NCI-H2081 (cell line): ENCODE data around the gene LRRFIP1.

Source experiments
- DNase-seq, 2 experiments: peaks; one replicate each; lab custom pipeline; 2025; lab: John Stamatoyannopoulos, UW

LRRFIP1 gene

DNA sequence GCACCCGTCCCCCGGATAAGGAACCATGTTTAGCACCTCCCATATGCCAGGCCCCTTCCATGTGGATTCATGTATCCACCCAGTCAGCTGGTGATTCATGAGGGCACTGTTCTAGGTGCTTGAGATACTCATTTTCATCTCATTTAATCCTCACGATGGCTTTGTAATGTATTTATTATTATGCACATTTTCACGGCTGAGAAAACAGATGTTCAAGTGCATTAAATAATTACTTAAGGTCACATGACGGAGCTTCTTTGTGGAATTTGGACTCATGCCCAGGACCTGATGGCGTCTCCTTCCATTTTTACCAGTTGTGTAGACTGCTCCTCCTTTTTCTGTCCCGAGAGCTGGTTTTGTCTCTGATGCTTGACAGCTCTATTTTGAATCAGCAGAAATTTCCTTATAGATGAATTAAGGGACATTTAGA lies 99.0 kb downstream of the LRRFIP1 start:
- peak; percentile 88 to 97 for DNase-seq

DNA sequence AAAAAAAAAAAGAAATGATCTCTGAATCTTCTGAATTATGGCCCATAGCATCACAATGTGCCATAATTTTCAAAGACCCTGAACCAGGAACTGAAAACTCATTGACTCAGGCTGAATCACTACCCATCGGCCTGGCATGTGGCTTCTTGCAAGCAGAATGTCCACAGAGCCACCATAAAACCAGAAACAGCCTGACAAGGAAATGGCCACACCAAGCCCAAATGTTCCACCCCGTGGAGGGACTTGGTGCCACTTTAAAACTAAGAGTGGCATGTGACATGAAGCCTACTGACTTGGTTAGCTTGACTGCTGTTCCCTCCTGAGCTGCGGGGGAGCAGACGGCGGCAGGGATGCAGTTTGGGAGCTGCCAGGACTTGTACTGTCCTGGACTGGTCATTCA lies 100.0 kb downstream of the LRRFIP1 start:
- DNase-seq = no peak

GRCh38 chr2:237729681-237730475 lies 102.5 kb downstream of the LRRFIP1 start:
- DNase-seq = no peak

DNA sequence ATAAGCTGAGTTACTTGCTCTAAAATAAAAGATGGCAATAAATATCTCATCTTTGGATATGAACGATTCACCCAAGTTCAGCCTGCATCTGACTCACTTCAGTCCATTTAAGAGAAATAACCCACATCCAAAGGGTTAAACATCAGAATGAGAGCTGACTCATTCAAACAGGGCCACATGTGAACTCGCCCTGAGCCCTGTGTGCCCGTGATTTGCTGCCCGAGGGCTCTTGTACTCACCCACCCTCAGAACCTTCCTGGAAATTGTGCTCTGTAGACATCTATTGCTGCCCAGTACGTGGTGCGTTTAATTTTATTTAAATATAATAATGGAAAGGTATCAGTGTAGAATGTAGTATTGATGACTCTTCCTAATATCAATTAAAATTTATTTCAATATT lies 104.3 kb downstream of the LRRFIP1 start:
- DNase-seq = peak; percentile 25 to 57

DNA sequence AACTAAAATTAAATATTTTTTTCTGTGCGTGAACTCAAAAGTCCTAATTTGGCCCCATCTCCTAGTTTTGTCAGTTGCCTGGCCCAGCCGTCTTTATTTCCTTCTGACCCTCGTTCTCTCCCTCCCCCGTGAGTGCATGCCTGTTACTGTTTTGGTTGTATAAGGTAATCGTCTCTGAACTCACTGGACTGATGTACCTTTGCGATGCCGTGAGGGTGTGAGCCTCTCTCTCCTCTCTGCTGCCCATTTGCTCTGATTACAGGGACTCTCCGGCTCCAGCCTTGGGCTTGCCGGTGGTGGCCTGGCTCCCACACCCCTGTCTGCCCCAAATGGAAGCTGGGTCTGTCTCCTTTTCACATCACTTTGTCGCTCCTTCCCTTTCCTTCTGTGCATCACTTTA lies 104.7 kb downstream of the LRRFIP1 start:
- DNase-seq = peak in 1 of 2 experiments; percentile 37

DNA sequence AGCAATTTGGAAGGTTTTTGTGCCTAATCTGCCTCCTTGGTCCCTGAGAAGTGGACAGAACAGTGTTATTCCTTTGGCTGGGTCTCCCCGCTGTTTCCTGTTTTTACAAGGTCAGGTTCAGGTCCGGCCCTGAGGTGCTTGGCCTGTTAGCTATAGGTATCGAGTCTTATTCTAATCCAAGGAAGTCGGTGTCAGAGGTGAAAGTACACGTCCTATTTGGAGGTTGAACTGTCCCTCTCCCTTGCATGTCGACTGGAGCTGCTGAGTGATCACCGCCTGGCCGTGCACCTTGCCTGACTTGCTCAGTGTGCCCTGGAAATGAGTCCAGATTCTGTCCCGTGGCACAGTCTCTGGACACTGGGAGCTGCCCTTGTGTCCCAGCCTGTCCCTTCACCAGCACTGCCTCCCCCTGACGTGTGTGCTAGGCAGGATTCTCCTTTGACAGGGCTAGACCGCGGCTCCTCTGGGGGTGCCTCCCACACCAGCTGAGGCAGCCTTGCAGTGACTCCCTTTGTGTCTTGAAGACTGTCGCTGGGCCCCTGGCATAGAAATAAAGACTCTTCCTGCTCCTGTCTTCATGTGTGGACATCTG lies 105.5 kb downstream of the LRRFIP1 start:
- DNase-seq = peak; percentile 12 to 38

DNA sequence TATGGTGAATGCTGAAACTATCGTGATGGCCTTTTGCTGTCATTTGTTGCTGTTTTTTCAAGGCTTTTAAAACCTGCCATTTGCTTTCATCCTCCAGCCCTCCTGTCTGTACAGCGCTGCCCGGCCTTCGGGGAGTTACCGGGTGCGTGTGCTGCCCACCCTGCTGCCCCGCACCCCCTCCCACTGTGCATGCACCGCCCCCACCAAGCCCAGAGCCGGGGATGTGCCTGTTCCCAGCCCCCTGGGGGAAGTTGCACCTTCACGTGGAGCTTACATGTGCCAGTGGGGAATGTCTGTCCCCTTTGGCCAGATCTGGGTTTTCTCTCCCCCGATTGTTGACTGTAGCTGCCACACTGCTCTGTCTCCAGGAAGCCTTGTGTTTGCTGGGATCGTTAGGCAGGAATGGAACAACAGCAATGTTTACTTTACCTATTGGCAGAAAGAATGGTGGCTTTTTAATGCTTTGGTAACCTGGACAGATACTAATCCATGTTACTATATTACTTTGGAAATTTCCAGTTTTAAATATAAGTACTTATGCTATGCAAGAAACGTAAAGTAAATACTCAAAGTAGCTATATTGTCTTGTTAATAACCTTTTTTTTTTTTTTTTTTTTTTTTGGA lies 106.4 kb downstream of the LRRFIP1 start:
- peak; percentile 90 to 97 for DNase-seq

GRCh38 chr2:237734905-237735623 lies 107.7 kb downstream of the LRRFIP1 start:
- peak in 1 of 2 experiments; percentile 13 for DNase-seq

- no peak for DNase-seq
These were observed 108.4 kb downstream of the LRRFIP1 start for GRCh38 chr2:237735798-237736197.

- DNase-seq = no peak
These were observed 109.4 kb downstream of the LRRFIP1 start for GRCh38 chr2:237736783-237737182.

DNA sequence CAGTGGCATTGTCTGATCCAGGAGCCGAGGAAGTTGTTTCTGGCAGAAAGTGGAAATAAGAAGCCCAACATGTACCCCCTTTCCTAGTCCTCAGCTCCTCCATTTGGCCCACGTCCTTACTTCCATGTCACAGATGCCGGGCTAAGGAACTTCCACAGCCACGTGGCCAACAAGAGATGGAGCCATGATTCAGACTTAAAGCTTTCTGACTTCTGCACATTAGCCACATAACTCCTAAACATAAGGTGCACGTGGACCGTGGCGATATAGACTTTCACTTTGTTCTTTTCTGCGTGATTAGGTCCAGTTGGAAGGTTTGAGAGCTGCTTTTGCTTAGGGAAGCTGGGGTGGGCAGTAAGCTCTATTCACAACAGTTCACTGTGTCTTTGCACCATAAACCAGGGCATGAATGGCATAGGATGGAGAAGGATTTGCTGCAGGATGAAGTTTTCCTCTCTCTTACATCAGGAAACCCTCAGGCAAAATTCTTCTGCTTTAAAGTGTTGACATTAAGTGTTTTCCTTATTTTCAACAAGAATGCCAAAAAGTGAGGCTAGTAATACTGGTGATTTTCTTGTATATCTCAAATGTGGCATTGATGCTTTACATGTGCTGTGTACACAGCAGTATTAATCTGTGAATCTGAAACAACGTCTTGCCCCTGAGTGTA lies 109.9 kb downstream of the LRRFIP1 start:
- no peak for DNase-seq

DNA sequence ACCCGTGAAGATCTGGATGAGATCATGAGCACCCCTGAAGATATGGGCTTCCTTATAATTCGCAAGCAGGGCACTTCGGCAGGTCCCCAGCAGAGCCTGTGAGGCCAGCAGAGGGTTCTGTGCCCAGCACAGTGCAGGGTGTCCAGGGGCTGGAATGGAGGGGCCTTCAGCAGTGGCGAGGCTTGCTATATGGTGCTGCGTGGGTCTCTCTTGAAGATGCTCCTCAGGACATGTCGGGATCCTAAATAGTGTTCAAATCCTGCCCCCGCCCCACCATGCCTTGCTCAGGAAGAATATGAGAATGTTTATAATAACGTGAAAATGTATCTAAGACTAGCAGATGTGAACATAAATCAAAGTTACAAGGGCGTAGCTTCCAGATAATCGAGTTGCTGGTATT lies 110.9 kb downstream of the LRRFIP1 start:
- DNase-seq = no peak

DNA sequence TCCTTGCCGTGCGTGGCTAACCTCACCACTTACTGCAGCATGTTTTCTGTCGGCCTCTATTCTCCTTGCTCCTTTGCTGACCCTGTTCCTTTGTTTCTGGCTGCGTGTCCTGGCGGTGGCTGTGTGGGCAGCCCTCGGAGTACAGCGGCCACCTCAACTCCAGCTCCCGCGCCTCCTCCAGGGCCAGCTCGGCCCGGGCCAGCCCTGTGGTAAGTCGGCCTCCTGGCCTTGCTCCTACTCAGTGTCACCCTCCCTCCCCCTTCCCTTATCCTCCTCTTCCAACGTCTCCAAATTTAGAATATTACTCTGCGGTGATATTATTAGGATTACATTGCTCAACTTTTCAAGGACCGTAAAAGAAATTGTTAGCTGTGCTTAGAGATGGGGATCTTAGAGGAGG lies 111.7 kb downstream of the LRRFIP1 start:
- no peak for DNase-seq

DNA sequence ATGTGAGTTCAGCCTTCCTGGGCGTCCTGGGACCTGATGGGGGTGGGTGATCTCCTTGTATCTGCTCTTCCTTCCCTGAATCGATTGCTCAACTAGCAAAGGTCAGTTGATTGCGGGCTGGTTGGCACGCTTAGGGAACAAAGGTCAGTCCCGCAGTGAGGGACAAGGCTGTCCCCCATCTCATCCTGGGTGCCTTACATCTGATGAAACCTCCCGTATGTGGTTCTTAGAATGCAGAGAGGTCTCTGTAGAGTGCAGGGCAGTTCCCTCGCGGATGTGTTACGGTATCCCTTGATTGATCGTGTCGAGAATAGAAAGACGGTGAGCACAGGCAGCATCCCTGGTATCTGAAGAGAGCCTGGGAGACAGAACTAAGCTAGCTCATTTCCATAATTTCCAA lies 114.8 kb downstream of the LRRFIP1 start:
- DNase-seq = no peak

- no peak for DNase-seq
These were observed 115.2 kb downstream of the LRRFIP1 start for GRCh38 chr2:237742614-237743013.

GRCh38 chr2:237743024-237743423 lies 115.6 kb downstream of the LRRFIP1 start:
- DNase-seq = no peak

DNA sequence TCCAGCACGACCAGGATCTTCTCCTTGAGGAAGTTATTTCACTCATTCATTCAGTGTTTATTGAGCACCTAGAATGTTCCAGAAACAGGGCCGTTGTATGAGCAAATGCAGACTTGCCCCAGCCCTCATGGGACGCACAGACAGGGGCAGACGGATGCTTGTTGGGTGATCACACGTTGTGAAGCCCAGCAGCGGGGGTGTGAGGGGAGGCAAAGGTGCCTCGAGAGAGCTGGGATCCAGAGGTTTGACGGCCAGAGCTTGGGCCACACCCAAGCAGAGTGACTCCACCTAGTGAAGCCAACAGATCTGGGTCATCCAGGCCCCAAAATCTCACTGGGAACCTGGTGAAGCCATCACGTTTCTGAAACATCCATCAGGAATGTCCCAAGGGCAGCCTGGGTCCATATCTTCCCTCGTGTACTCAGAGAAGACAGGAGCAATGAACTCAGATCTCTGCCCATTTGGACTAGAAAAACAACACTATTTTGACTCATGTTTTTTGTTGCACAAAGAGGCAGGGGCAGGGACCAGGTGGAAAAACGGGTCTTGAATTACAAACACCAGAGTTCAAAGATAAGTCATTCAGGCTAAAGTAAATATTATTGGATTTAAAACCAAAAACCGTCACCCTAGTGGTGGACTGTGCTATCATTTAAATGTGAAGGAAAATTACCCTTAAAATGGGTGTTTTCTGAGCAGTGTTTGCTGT lies 116.3 kb downstream of the LRRFIP1 start:
- DNase-seq = no peak

- no peak for DNase-seq
These were observed 116.9 kb downstream of the LRRFIP1 start for GRCh38 chr2:237744270-237744612.

- DNase-seq = peak; percentile 44 to 64
These were observed 117.3 kb downstream of the LRRFIP1 start for GRCh38 chr2:237744613-237745249.

- no peak for DNase-seq
These were observed 117.8 kb downstream of the LRRFIP1 start for GRCh38 chr2:237745250-237745613.
